OCI-LY1 (cell line): ENCODE results near the gene TEN1.
"Not testable (repeated sequence)": the region's sequence is repeated elsewhere in the genome, so short reads cannot be mapped to it uniquely, and the experiment has no call there.

Experiments used
- H2AFZ ChIP-seq: fragments of 200-600 bp; sonication (generic), shearing (Covaris generic); 2 replicates; pipeline ENCODE4 v1.6.0; 2014; ENCODE audit warnings: antibody characterized with exemption, mild to moderate bottlenecking, low read length
- H3F3A ChIP-seq: fragments of 200-600 bp; sonication (generic), shearing (Covaris generic); 2 replicates; pipeline ENCODE4 v1.6.0; 2014; ENCODE audit warnings: mild to moderate bottlenecking, antibody characterized with exemption, low read length, moderate library complexity; ENCODE audit not compliant: insufficient read depth
- H3K27ac ChIP-seq: fragments of 200-600 bp; sonication (generic); 2 replicates; pipeline ENCODE4 v1.5.1; 2014; ENCODE audit warnings: low read length, mixed run types, mild to moderate bottlenecking, low read depth; ENCODE audit not compliant: poor library complexity, severe bottlenecking
- H3K27me3 ChIP-seq: fragments of 200-600 bp; sonication (generic); 2 replicates; pipeline ENCODE4 v1.6.0; 2014; ENCODE audit warnings: antibody characterized with exemption, mild to moderate bottlenecking, low read length, moderate library complexity; ENCODE audit not compliant: insufficient read depth
- H3K36me3 ChIP-seq: fragments of 200-600 bp; sonication (generic); 2 replicates; pipeline ENCODE4 v1.6.1; 2014; ENCODE audit warnings: mild to moderate bottlenecking, antibody characterized with exemption, low read length, moderate library complexity, mixed read lengths; ENCODE audit not compliant: insufficient read depth
- H3K4me1 ChIP-seq: fragments of 200-600 bp; sonication (generic); 2 replicates; pipeline ENCODE4 v1.5.1; 2014; ENCODE audit warnings: mild to moderate bottlenecking, low read length, moderate library complexity; ENCODE audit not compliant: insufficient read depth, severe bottlenecking
- H3K4me2 ChIP-seq: fragments of 200-600 bp; sonication (generic), shearing (Covaris generic); 2 replicates; pipeline ENCODE4 v1.6.1; 2014; ENCODE audit warnings: low read length
- H3K4me3 ChIP-seq: fragments of 200-600 bp; sonication (generic); 2 replicates; pipeline ENCODE4 v1.5.1; 2014; ENCODE audit warnings: low read length, low read depth, mild to moderate bottlenecking, mixed read lengths; ENCODE audit not compliant: poor library complexity, severe bottlenecking
- H3K79me2 ChIP-seq: fragments of 200-600 bp; shearing (Covaris generic); 2 replicates; pipeline ENCODE4 v1.6.1; 2016; ENCODE audit warnings: mixed run types, low read length, mixed read lengths; ENCODE audit not compliant: insufficient read depth
- H3K9ac ChIP-seq: fragments of 200-600 bp; sonication (generic), shearing (Covaris generic); 2 replicates; pipeline ENCODE4 v1.6.1; 2014; ENCODE audit warnings: mild to moderate bottlenecking, low read length, mixed read lengths
- H3K9me2 ChIP-seq: fragments of 200-600 bp; sonication (generic), shearing (Covaris generic); 2 replicates; pipeline ENCODE4 v1.6.1; 2014; ENCODE audit warnings: low read depth, mild to moderate bottlenecking, low read length, mixed read lengths
- H3K9me3 ChIP-seq: fragments of 200-600 bp; shearing (Covaris generic); 2 replicates; pipeline ENCODE4 v1.6.1; 2014; ENCODE audit warnings: low read length, mixed read lengths
- H4K20me1 ChIP-seq: fragments of 200-600 bp; sonication (generic), shearing (Covaris generic); 2 replicates; pipeline ENCODE4 v1.6.0; 2016; ENCODE audit warnings: mild to moderate bottlenecking, low read length; ENCODE audit not compliant: insufficient read depth
- EZH2 ChIP-seq: fragments of 200-600 bp; sonication (generic), shearing (Covaris generic); IDR thresholded peaks from 2 replicates; pipeline ENCODE4 v1.8.0; 2017; ENCODE audit warnings: borderline replicate concordance, mixed run types, mild to moderate bottlenecking, antibody characterized with exemption, low read length, moderate library complexity, mixed read lengths
- TF ChIP-seq, protein P1 (sequence below): fragments of 200-600 bp; sonication (generic), shearing (Covaris generic); IDR thresholded peaks from 2 replicates; pipeline ENCODE4 v1.5.1; 2017; ENCODE audit warnings: mild to moderate bottlenecking, antibody characterized with exemption, low read length, moderate library complexity, mixed read lengths

Gene TEN1

DNA sequence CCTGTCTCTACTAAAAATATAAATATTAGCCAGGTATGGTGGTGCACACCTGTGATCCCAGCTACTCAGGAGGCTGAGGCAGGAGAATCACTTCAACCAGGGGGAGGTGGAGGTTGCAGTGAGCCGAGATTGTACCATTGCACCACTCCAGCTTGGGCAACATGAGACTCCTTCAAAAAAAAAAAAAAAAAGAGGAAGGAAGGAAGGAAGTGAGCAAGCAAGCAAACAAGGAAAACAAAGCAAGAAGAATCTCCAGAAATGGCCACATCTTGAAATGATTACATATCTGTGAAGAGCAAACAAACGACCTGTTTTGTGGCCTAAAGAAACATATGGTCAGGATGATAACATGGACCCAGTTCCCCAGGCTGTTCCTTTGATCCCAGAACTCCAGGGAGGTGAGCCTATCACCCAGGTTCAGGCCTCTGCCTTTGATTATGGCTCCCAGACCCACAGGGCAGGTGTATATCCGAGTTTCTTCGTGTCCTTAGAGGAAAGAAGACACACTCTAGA is 9.0 kb upstream of the TEN1 start:
- Histone ChIP-seq H3K79me2 (no peaks in the 10 kb centered on the region), H3K9me3 (no peaks in the 10 kb centered on the region), H3K27me3 (no peaks in the 10 kb centered on the region), H2AFZ (no peak overlapping the region), H3K4me3 (no peak overlapping the region), H3K27ac (no peak overlapping the region), H3K4me2 (no peak overlapping the region), H3K4me1 (no peaks in the 10 kb centered on the region), H3F3A (no peaks in the 10 kb centered on the region), H3K36me3 (peaks cover 18% of the 10 kb centered on the region), H3K9me2 (no peaks in the 10 kb centered on the region), H4K20me1 (no peaks in the 10 kb centered on the region), H3K9ac (no peak overlapping the region)
- TF ChIP-seq, protein P1, sequence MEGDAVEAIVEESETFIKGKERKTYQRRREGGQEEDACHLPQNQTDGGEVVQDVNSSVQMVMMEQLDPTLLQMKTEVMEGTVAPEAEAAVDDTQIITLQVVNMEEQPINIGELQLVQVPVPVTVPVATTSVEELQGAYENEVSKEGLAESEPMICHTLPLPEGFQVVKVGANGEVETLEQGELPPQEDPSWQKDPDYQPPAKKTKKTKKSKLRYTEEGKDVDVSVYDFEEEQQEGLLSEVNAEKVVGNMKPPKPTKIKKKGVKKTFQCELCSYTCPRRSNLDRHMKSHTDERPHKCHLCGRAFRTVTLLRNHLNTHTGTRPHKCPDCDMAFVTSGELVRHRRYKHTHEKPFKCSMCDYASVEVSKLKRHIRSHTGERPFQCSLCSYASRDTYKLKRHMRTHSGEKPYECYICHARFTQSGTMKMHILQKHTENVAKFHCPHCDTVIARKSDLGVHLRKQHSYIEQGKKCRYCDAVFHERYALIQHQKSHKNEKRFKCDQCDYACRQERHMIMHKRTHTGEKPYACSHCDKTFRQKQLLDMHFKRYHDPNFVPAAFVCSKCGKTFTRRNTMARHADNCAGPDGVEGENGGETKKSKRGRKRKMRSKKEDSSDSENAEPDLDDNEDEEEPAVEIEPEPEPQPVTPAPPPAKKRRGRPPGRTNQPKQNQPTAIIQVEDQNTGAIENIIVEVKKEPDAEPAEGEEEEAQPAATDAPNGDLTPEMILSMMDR = no peak
- TF ChIP-seq EZH2 = no peak

GRCh38 chr17:75970626-75971025 is 8.4 kb upstream of the TEN1 start:
- TF ChIP-seq, protein P1 = no peak
- TF ChIP-seq EZH2 = no peak
- Histone ChIP-seq H3K4me3 (no peak overlapping the region), H3F3A (no peaks in the 10 kb centered on the region), H3K9ac (no peak overlapping the region), H3K27ac (no peak overlapping the region), H2AFZ (no peak overlapping the region), H3K36me3 (peaks cover 18% of the 10 kb centered on the region; the same call in 1 of the 2 replicates), H3K9me3 (no peaks in the 10 kb centered on the region), H3K4me2 (no peak overlapping the region), H3K4me1 (no peaks in the 10 kb centered on the region), H3K27me3 (no peaks in the 10 kb centered on the region), H3K9me2 (no peaks in the 10 kb centered on the region), H3K79me2 (no peaks in the 10 kb centered on the region), H4K20me1 (no peaks in the 10 kb centered on the region)

- peaks cover 25% of the 10 kb centered on the region for H3K4me1 ChIP-seq
- H2AFZ ChIP-seq, H3K4me2 ChIP-seq: not testable (repeated sequence)
Observed at GRCh38 chr17:75975187-75975586, 3.9 kb upstream of the TEN1 start.

GRCh38 chr17:75975757-75976174 is 3.3 kb upstream of the TEN1 start:
- no peak overlapping the region for H3K27ac ChIP-seq
- H2AFZ ChIP-seq = no peak overlapping the region
- no peak overlapping the region for H3K4me3 ChIP-seq
- peaks cover 12% of the 10 kb centered on the region; the same call in 1 of the 2 replicates for H3K36me3 ChIP-seq
- no peaks in the 10 kb centered on the region for H4K20me1 ChIP-seq
- H3K9me2 ChIP-seq = no peaks in the 10 kb centered on the region
- peaks cover 31% of the 10 kb centered on the region for H3K4me1 ChIP-seq
- TF ChIP-seq EZH2 = no peak
- TF ChIP-seq, protein P1 = no peak
- H3K9ac ChIP-seq = no peak overlapping the region
- no peaks in the 10 kb centered on the region for H3K79me2 ChIP-seq
- no peaks in the 10 kb centered on the region for H3F3A ChIP-seq
- H3K27me3 ChIP-seq = no peaks in the 10 kb centered on the region
- 0 out of 2 replicates have a peak overlapping the region, but pooled peaks have one; percentile 23 for H3K4me2 ChIP-seq
- no peaks in the 10 kb centered on the region for H3K9me3 ChIP-seq

More at GRCh38 chr17:75975187-75975586, 3.9 kb upstream of the TEN1 start:
- H4K20me1 ChIP-seq, H3K9me2 ChIP-seq, H3F3A ChIP-seq, H3K9me3 ChIP-seq, H3K9ac ChIP-seq, H3K79me2 ChIP-seq, H3K27me3 ChIP-seq, H3K4me3 ChIP-seq, H3K27ac ChIP-seq: not testable (repeated sequence)
- peaks cover 12% of the 10 kb centered on the region; the same call in 1 of the 2 replicates for H3K36me3 ChIP-seq
